GM20000 (cell line): Measurements from ENCODE around the gene CTLA4.
A peak's percentile ranks its signal among the peaks of the same experiment; 100 is the strongest.

ENCODE experiments used
- DNase-seq: peaks from one replicate; pipeline ENCODE4 v3.0.0; 2012; ENCODE audit warnings: low spot score
- CTCF ChIP-seq: IDR thresholded peaks from 2 replicates; pipeline ENCODE4 v1.5.1; 2012; ENCODE audit warnings: mild to moderate bottlenecking, control low read depth; ENCODE audit errors: extremely low read depth, missing control alignments

The CTLA4 gene

GRCh38 chr2:203914546-203915182 is 47.1 kb downstream of the CTLA4 start:
- TF ChIP-seq CTCF = no peak
- peak; percentile 18 for DNase-seq

GRCh38 chr2:203915256-203915655 is 47.7 kb downstream of the CTLA4 start:
- DNase-seq = no peak
- no peak for TF ChIP-seq CTCF

- no peak for TF ChIP-seq CTCF
- no peak for DNase-seq
Measured at GRCh38 chr2:203916756-203917155, 49.2 kb downstream of the CTLA4 start.

- TF ChIP-seq CTCF = no peak
- no peak for DNase-seq
Measured at GRCh38 chr2:203918264-203918663, 50.7 kb downstream of the CTLA4 start.

- no peak for DNase-seq
- no peak for TF ChIP-seq CTCF
Measured at GRCh38 chr2:203918839-203919238, 51.3 kb downstream of the CTLA4 start.
